Eye (tissue), 1 donor: ENCODE results near the gene ROGDI.
A peak's percentile ranks its signal among the peaks of the same experiment; 100 is the strongest.

Experiments
- DNase-seq: peaks from one replicate; pipeline ENCODE4 v3.0.0-alpha.2; 2015

Gene ROGDI

GRCh38 chr16:4801962-4802658, at the start of gene ROGDI:
Gene ROGDI, minus strand, starts transcription at chr16:4802633. Its CDS starts 62 bp downstream, at chr16:4802571.
- peak; percentile 84 for DNase-seq

GRCh38 chr16:4850211-4850610, 47.8 kb upstream of the ROGDI start:
- no peak for DNase-seq

GRCh38 chr16:4847774-4848587, 45.5 kb upstream of the ROGDI start:
- peak; percentile 53 for DNase-seq

GRCh38 chr16:4846901-4847773, 44.7 kb upstream of the ROGDI start, which contains the start of the genes GLYR1 and UBN1:
Gene GLYR1, minus strand, starts transcription at chr16:4847288. Its CDS starts 23 bp downstream, at chr16:4847265.
Gene UBN1, plus strand, starts transcription at chr16:4847481. Its CDS starts 5,437 bp downstream, at chr16:4852918.
- peak; percentile 99 for DNase-seq

GRCh38 chr16:4846503-4846900, 44.1 kb upstream of the ROGDI start:
- peak; percentile 69 for DNase-seq

GRCh38 chr16:4840984-4841383, 38.6 kb upstream of the ROGDI start:
- no peak for DNase-seq

- DNase-seq = no peak
Observed at GRCh38 chr16:4839942-4840341, 37.5 kb upstream of the ROGDI start.

- DNase-seq = no peak
Observed at GRCh38 chr16:4837733-4838501, 35.5 kb upstream of the ROGDI start.

GRCh38 chr16:4836727-4837126, 34.3 kb upstream of the ROGDI start:
- DNase-seq = no peak

GRCh38 chr16:4833584-4833983, 31.2 kb upstream of the ROGDI start:
- DNase-seq = no peak

GRCh38 chr16:4832698-4833343, 30.4 kb upstream of the ROGDI start:
- no peak for DNase-seq

GRCh38 chr16:4831616-4832015, 29.2 kb upstream of the ROGDI start:
- no peak for DNase-seq

GRCh38 chr16:4830408-4830807, 28.0 kb upstream of the ROGDI start:
- no peak for DNase-seq

GRCh38 chr16:4828567-4829321, 26.3 kb upstream of the ROGDI start:
- DNase-seq = no peak

GRCh38 chr16:4826980-4827379, 24.5 kb upstream of the ROGDI start:
- no peak for DNase-seq

GRCh38 chr16:4826526-4826925, 24.1 kb upstream of the ROGDI start:
- no peak for DNase-seq

GRCh38 chr16:4825196-4825595, 22.8 kb upstream of the ROGDI start:
- DNase-seq = no peak

- no peak for DNase-seq
Observed at GRCh38 chr16:4820652-4821051, 18.2 kb upstream of the ROGDI start.

- DNase-seq = no peak
Observed at GRCh38 chr16:4814542-4815173, 12.2 kb upstream of the ROGDI start.

- DNase-seq = no peak
Observed at GRCh38 chr16:4814046-4814445, 11.6 kb upstream of the ROGDI start.
